HUDEP-2 (cell line): Measurements from ENCODE around the gene OR51I2.

Experiments
- DNase-seq, 76 experiments: peaks; one replicate each; lab custom pipeline; 2025; ENCODE audit not compliant: unreplicated experiment in 76 of 76; lab: John Stamatoyannopoulos, UW

The OR51I2 gene

DNA sequence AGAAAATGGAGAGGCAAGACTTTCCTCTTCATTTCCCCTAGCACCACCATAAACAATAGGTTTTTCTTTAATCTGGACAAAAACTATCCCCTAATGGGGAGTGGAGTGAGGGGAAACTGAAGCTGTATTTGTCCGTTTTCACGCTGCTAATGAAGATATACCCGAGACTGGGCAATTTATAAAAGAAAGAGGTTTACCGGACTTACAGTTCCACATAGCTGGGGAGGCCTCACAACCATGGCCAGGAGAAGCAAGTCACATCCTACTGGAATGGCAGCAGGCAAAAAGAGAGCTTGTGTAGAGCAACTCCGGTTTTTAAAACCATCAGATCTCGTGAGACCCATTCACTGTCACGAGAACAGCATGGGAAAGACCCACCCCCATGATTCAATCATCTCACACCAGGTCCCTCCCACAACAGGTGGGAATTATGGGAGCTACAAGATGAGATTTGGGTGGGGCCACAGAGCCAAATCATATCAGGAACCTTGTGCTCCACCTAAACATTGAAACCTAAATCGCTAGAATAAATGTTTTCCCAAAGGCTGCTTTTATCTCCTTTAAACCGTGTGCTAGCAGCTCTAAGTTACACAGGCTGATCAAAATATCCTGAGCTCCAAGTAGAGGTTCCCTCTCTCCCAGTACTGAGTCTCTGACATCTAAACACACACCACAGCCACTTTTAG is 56.4 kb downstream of the OR51I2 start:
- DNase-seq, result no peak
